Non-pigmented ciliary epithelial cell (primary cell): ENCODE data around the gene HTT.

Source experiments
- DNase-seq: peaks from one replicate; pipeline ENCODE4 v3.0.0-alpha.2; 2010; ENCODE audit warnings: low read depth

The HTT gene

DNA sequence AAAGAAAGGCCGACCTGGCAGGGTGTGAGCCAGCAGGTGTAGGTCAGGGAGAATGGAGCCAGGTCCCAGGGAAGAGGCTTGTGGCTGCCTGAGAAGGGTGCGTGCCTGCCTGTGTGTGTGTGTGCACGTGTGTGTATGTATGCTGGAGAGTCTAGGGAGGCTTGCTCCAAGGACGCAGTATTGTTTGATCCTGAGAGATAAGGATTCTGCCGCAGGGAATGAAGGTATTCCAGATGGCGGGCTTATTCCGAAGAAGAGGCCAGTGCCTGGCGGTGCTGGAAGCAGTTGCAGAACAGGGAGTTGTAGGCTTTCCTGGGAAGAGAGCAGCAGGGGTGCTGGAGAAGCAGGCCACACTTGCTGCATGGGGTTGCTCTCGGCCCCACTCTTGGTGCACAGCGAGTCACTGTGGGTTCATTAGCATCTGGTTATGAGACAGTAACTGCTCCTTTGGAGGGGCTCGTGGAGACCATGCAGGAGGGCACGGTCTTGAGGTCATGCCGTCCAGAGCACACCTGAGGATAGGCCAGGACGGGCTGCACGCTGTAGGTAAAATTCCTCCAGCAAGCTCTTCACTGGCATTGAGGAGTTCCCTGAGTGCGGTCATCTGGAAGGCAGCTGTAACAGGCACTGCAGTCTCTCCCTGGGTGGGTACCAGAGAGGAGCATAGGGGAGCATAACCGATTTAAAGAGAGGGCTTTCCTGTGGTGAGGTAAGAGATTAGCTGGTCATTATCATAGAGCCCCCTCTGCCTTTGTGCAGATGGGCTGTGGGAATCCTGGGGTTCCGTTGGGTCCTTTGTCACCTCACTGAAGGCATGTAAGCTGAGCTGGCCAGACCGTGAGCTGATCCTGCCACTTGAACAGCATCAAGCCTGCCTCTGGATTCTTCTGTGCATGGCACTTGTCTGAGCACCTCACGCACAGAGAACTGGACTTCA is 144.6 kb downstream of the HTT start:
- DNase-seq: no peak

DNA sequence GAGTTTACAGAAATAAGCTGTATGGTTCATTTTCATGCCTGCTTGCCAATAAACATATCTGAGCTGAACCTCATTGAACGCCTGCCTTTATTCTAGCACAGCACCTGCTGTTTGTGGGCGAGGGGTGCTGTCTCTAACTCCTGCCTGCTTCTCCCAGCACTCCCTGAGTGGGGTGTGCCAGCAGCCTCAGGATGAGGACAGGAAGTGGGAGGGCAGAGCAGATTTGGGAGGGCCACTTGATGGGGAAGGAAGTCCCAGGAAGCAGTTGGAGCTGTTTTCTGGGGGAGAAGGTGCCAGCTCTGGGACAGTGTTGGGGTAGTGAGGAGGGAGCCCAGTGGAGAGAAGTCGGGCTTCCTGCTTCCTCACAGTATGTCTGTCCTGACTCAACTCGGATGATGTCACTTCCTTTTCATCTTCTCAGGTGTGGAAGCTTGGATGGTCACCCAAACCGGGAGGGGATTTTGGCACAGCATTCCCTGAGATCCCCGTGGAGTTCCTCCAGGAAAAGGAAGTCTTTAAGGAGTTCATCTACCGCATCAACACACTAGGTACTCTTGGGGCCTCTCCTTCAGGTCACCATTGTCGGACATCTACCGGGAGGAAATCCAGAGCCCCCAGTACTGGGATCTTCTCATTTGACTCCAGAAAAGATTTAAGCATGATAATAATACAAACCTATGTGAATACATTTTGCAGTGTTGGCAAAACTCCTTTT is 145.4 kb downstream of the HTT start:
- no peak for DNase-seq

GRCh38 chr4:3220476-3221183 is 146.1 kb downstream of the HTT start:
- DNase-seq: no peak

DNA sequence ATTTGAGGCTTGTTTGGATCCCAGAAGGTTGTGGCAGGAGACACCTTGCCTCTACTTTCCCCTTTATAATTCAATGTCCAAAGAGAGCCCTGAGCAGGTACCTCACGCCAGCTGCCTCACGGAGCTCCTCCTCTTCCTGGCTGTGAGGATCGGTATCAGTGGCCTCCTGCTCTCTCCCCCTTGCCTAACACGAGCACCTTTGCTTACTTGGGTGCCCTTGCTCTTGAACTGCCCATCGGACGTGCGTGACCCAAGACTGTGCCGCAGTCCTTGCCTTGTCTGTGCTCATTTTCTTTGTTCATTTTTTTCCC is 146.7 kb downstream of the HTT start:
- DNase-seq: no peak

DNA sequence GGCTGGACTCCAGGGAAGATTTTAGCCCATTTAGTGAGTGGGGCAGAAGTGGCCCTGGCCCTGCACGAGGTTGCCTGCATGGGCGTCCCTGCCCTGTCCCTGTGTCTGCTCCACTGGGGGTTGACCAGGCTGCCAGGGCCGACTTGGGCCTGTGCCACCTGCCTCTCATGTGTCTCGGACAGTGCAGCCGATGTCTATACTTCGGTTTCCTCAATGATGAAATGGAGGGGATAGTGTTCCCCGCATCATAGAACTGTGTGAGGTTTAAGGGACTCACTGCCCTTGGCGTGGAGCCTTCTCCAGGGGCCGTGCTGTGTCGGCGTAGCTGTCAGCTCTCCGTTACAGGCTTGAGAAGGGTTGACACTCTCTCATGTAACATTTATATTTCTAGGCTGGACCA is 147.5 kb downstream of the HTT start:
- DNase-seq: no peak

DNA sequence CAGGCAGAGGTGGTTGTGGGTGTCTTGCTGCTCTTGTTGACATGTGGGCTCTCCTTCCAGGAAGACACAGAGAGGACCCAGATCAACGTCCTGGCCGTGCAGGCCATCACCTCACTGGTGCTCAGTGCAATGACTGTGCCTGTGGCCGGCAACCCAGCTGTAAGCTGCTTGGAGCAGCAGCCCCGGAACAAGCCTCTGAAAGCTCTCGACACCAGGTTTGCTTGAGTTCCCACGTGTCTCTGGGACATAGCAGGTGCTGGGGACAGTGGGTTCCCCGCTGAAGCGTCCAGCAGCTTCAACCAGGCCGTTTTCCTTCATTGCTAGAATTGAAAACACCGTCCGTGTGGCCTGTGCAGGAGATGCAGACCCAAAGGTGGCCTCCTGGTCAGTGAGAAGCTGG is 148.9 kb downstream of the HTT start:
- DNase-seq: no peak

DNA sequence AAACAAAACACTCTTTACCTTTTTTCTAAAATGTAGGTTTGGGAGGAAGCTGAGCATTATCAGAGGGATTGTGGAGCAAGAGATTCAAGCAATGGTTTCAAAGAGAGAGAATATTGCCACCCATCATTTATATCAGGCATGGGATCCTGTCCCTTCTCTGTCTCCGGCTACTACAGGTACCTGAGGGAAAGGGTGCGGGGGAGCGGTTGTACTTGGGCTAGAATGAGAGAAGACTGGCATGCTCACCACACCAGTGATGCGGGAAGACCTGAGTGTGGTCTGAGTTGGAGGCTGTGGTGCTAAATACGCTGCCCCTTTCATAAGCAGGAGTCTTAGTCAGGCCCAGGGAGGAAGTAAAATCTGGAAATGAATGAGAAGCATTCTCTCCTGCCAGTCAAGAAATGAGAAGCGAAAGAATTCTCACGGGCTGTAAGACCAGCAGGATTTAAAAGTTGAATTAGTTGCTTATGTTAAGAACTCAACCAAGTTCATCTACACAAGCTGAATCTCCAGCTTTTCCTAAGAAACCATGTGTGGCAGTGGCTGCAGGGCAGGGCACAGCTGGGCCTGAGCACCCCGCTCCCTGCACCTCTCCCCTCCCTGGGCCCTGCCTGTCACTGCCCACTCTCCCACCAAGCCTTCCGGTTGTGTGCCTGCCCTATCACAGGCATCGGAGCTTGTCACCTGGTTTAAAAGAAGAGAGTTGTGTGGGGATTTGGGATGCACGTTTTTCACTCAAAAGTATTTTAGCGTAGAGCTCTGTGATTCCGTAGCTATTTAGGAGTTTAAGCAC is 149.7 kb downstream of the HTT start:
- DNase-seq: no peak

DNA sequence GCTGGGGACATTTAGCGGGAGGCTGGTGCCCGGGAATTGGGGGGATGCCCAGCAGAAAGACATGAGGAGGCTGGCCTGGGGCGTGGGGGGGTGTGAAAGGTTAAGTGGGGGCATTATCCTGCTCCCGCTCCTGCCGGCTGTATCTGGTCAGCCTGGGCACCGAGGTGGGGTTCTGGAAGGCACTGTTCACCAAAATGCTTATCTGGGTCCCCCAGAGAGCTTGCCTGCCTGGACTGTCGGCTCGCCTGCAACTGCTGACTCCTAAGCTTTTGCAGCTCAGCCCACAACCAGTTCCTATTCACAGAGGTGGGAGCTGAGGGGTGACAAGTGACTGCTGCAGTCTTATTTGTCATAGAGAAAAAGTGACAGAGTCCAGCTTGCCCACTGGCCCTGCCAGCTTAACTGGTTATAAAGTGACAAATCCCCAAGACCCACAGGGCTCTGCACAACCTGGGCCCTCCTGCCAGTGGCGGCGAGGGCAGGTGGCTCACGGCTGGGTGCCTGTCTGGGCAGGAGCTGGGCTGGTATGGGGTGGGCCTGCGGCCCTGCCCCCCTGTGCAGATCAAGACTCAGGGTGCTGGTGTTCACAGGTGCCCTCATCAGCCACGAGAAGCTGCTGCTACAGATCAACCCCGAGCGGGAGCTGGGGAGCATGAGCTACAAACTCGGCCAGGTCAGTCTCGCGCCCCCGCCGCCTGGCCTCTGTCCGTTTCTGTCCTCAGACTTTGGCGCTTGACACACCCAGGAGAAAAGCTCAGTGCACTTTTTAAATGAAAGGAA is 150.8 kb downstream of the HTT start:
- DNase-seq: no peak

DNA sequence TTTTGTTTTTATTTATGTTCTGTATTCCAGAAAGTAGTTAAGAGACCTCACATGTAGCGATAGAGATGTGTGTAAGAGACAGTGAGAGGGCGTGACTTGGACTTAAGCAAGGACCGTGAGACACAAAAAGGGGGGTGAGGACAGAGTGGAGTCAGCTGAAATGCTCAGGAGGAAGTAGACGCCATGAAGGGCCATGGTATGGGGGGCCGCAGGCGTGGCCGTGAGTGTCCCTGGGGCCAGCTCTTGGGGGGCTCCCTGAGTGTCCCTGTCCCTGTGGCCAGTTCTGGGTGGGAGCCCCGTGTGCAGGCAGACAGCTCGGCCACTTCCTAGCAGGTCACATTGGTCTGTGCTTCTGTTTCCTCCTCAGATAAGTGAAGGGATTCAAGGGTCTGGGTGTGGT is 151.5 kb downstream of the HTT start:
- DNase-seq: no peak

GRCh38 chr4:3226467-3226866 is 152.0 kb downstream of the HTT start:
- DNase-seq: no peak

GRCh38 chr4:3226944-3227343 is 152.5 kb downstream of the HTT start:
- no peak for DNase-seq

GRCh38 chr4:3227878-3228675 is 153.6 kb downstream of the HTT start:
- no peak for DNase-seq

DNA sequence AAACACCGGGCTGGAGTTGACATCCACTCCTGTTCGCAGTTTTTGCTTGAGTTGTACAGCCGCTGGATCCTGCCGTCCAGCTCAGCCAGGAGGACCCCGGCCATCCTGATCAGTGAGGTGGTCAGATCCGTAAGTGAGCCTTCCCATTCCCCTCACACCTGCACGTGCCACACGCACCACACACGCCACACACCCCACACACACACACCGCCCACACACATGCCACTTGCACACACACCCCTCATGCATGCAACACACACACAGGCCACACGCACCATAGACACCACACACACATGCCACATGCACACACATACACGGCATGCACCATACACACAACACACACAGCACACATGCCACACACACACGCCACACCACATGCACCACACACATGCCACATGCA is 154.4 kb downstream of the HTT start:
- DNase-seq: no peak

DNA sequence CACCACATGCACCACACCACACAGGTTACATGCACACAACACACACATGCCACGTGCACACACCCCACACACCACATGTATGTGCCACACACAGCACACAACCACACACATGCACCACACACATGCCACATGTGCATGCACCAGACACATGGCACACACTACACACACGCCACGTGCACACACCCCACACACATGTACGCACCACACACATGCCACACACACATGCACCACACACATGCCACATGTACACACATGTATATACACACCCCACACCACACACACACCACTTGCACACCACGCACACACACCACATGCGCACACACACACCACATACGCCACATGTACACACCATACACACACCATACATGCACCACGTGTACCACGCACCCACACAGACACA is 154.8 kb downstream of the HTT start:
- DNase-seq: no peak

GRCh38 chr4:3229964-3230363 is 155.5 kb downstream of the HTT start:
- DNase-seq: no peak

DNA sequence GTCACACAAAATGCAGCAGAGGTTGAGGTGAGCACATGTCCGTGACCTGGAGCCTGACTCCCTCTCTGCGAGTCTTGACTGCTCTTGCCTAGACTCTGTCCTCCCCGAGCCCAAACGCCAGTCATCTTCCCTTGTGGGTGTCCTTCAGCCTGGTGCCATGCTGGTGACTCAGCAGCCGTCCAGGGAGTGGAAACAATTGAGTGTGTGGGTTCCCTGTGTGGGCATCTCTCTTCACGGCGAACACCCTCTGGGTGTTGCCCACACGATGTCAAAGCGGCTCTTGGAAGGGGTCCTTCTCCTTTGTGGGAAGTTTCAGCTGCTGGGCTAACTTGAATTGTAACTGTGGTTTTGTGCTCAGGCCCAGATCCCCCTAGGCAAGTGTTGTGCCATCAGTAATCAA is 157.0 kb downstream of the HTT start:
- no peak for DNase-seq

DNA sequence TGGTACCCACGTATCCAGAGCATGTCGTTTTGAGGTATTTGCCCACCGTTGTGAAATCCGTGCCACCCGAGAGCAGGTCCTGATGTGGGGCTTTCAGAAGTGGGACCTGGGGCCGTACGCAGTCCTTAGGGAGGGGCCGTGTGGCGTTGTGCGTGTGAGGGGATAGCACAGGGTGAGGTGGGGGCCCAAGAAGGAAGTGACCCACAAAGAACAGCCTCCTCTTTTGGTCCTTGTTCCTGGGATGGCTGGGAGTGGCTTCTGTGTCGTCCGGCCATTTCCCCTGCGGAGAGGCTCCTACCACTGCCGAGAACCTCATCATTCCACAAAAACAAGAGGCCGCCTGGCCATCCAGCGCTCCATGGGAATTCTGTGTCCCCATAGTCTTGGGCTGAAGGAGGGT is 157.5 kb downstream of the HTT start:
- DNase-seq: no peak

GRCh38 chr4:3232871-3233271 is 158.4 kb downstream of the HTT start:
- no peak for DNase-seq

GRCh38 chr4:3233391-3234071 is 159.1 kb downstream of the HTT start:
- no peak for DNase-seq
